ENCODE data around the gene TECPR2. TPM values are rescaled to one million over a fixed set of nuclear protein-coding genes. Genes with fewer than 3 reads are reported as not detected.

TECPR2 gene
- total RNA-seq, 1 experiment from 2014 or later: 9.3 TPM

- Mint-ChIP-seq H3K9me3 (ENCODE audit: unreplicated experiment) (no peaks in the 10 kb centered on the region), H3K4me3 (ENCODE audit: unreplicated experiment) (no peak overlapping the region), H3K27me3 (ENCODE audit: insufficient read depth, unreplicated experiment) (no peaks in the 10 kb centered on the region), H3K36me3 (ENCODE audit: insufficient read depth, unreplicated experiment) (no peaks in the 10 kb centered on the region), H3K27ac (ENCODE audit: unreplicated experiment) (no peak overlapping the region), H3K4me1 (ENCODE audit: low read depth, unreplicated experiment) (no peaks in the 10 kb centered on the region)
- Histone ChIP-seq H3K4me3 (ENCODE audit: low read depth, low read length) (no peak overlapping the region), H3K27me3 (replicated peaks; ENCODE audit: control insufficient read depth, insufficient read depth, low read length) (no peaks in the 10 kb centered on the region), H3K36me3 (ENCODE audit: control insufficient read depth, insufficient read depth, low read length) (no peaks in the 10 kb centered on the region), H3K9me3 (no peaks in the 10 kb centered on the region), H3K4me1 (no peaks in the 10 kb centered on the region)
- TF ChIP-seq, protein P1, sequence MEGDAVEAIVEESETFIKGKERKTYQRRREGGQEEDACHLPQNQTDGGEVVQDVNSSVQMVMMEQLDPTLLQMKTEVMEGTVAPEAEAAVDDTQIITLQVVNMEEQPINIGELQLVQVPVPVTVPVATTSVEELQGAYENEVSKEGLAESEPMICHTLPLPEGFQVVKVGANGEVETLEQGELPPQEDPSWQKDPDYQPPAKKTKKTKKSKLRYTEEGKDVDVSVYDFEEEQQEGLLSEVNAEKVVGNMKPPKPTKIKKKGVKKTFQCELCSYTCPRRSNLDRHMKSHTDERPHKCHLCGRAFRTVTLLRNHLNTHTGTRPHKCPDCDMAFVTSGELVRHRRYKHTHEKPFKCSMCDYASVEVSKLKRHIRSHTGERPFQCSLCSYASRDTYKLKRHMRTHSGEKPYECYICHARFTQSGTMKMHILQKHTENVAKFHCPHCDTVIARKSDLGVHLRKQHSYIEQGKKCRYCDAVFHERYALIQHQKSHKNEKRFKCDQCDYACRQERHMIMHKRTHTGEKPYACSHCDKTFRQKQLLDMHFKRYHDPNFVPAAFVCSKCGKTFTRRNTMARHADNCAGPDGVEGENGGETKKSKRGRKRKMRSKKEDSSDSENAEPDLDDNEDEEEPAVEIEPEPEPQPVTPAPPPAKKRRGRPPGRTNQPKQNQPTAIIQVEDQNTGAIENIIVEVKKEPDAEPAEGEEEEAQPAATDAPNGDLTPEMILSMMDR (IDR thresholded peaks at IDR 0.05; ENCODE audit: insufficient read depth in 1 of 2, low read depth in 1 of 2, low read length in 1 of 2, severe bottlenecking in 1 of 2, unreplicated experiment in 1 of 2): no peak
- intact Hi-C loops (cut with micrococcal nuclease; ENCODE audit: unreplicated experiment): no loop called here
- POLR2A ChIA-PET: no interaction called here
- BruUV-seq (replicated peaks): no TSS peak
- CTCF ChIA-PET: no interaction called here
- DNase-seq: no peak
Measured at GRCh38 chr14:102419716-102420115, 57.0 kb downstream of the TECPR2 start.

GRCh38 chr14:102421411-102422057 is 58.8 kb downstream of the TECPR2 start:
- Histone ChIP-seq H3K36me3 (ENCODE audit: control insufficient read depth, insufficient read depth, low read length) (no peaks in the 10 kb centered on the region), H3K27me3 (replicated peaks; ENCODE audit: control insufficient read depth, insufficient read depth, low read length) (no peaks in the 10 kb centered on the region), H3K9me3 (no peaks in the 10 kb centered on the region), H3K4me3 (ENCODE audit: low read depth, low read length) (no peak overlapping the region), H3K4me1 (no peaks in the 10 kb centered on the region)
- H3K9me3 Mint-ChIP-seq (ENCODE audit: unreplicated experiment): no peaks in the 10 kb centered on the region
- H3K4me1 Mint-ChIP-seq (ENCODE audit: low read depth, unreplicated experiment): no peaks in the 10 kb centered on the region
- TF ChIP-seq, protein P1 (IDR thresholded peaks at IDR 0.05; ENCODE audit: insufficient read depth in 1 of 2, low read depth in 1 of 2, low read length in 1 of 2, severe bottlenecking in 1 of 2, unreplicated experiment in 1 of 2): peak in 1 of 2 experiments; percentile 33
- no peak overlapping the region for H3K4me3 Mint-ChIP-seq (ENCODE audit: unreplicated experiment)
- H3K36me3 Mint-ChIP-seq (ENCODE audit: insufficient read depth, unreplicated experiment): no peaks in the 10 kb centered on the region
- DNase-seq: no peak
- POLR2A ChIA-PET: no interaction called here
- no peaks in the 10 kb centered on the region for H3K27me3 Mint-ChIP-seq (ENCODE audit: insufficient read depth, unreplicated experiment)
- H3K27ac Mint-ChIP-seq (ENCODE audit: unreplicated experiment): no peak overlapping the region
- CTCF ChIA-PET: no interaction called here
- intact Hi-C loops (cut with micrococcal nuclease; ENCODE audit: unreplicated experiment): no loop called here
- BruUV-seq (replicated peaks): no TSS peak

DNA sequence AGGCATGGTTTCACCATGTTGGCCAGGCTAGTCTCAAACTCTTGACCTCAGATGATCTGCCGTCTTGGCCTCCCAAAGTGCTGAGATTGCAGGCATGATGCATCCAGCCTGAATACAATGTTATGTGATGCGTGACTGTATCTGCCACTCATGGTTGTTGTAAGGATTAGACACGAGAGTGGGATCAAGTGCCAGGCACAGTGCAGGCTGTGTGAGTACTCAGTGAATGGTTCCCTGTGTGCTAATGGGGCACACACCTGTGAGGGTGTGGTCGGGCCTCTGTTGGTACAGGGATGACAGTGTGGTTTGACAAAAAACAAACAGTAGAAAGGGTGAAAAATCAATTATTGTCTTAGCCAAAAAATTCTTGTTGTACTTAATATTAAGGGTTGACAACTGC is 61.8 kb downstream of the TECPR2 start:
- Mint-ChIP-seq H3K9me3 (ENCODE audit: unreplicated experiment) (no peaks in the 10 kb centered on the region), H3K27me3 (ENCODE audit: insufficient read depth, unreplicated experiment) (no peaks in the 10 kb centered on the region), H3K4me3 (ENCODE audit: unreplicated experiment) (no peak overlapping the region), H3K36me3 (ENCODE audit: insufficient read depth, unreplicated experiment) (no peaks in the 10 kb centered on the region), H3K4me1 (ENCODE audit: low read depth, unreplicated experiment) (no peaks in the 10 kb centered on the region), H3K27ac (ENCODE audit: unreplicated experiment) (no peak overlapping the region)
- no peaks in the 10 kb centered on the region for H3K36me3 ChIP-seq (ENCODE audit: control insufficient read depth, insufficient read depth, low read length)
- BruUV-seq (replicated peaks): no TSS peak
- intact Hi-C loops (cut with micrococcal nuclease; ENCODE audit: unreplicated experiment): no loop called here
- no peaks in the 10 kb centered on the region for H3K9me3 ChIP-seq
- POLR2A ChIA-PET: no interaction called here
- no peaks in the 10 kb centered on the region for H3K4me1 ChIP-seq
- H3K27me3 ChIP-seq (replicated peaks; ENCODE audit: control insufficient read depth, insufficient read depth, low read length): no peaks in the 10 kb centered on the region
- CTCF ChIA-PET: no interaction called here
- TF ChIP-seq, protein P1 (IDR thresholded peaks at IDR 0.05; ENCODE audit: insufficient read depth in 1 of 2, low read depth in 1 of 2, low read length in 1 of 2, severe bottlenecking in 1 of 2, unreplicated experiment in 1 of 2): no peak
- DNase-seq: no peak
- no peak overlapping the region for H3K4me3 ChIP-seq (ENCODE audit: low read depth, low read length)

All from Caco-2 (cell line).